Esophagus (tissue), 2 donors: ENCODE results near the gene TFR2. TPM values are rescaled to one million over a fixed set of nuclear protein-coding genes. Genes with fewer than 3 reads are reported as not detected.

Experiments used
- H3K27ac ChIP-seq, 2 donors: one replicate each; pipeline ENCODE4 v1.5.1; 2013; ENCODE audit warnings: low read depth in 2 of 2, mild to moderate bottlenecking in 2 of 2, inconsistent platforms in 1 of 2, low read length in 1 of 2, moderate library complexity in 1 of 2
- H3K27me3 ChIP-seq, 2 donors: one replicate each; pipeline ENCODE4 v1.6.1; 2013; ENCODE audit warnings: low read length in 2 of 2, control low read depth in 1 of 2, mild to moderate bottlenecking in 1 of 2; ENCODE audit not compliant: insufficient read depth in 2 of 2, control insufficient read depth in 1 of 2
- H3K36me3 ChIP-seq, 2 donors: one replicate each; pipeline ENCODE4 v1.6.1; 2013; ENCODE audit warnings: low read length in 1 of 2; ENCODE audit not compliant: control insufficient read depth in 2 of 2, insufficient read depth in 2 of 2
- H3K4me1 ChIP-seq, 2 donors: one replicate each; pipeline ENCODE4 v1.6.1; 2013; ENCODE audit warnings: low read length in 1 of 2; ENCODE audit not compliant: control insufficient read depth in 2 of 2, insufficient read depth in 2 of 2
- H3K4me3 ChIP-seq, 2 donors: one replicate each; pipeline ENCODE4 v1.5.1; 2013; ENCODE audit warnings: low read length in 2 of 2, mild to moderate bottlenecking in 2 of 2, low read depth in 1 of 2, moderate library complexity in 1 of 2
- H3K9me3 ChIP-seq, 2 donors: one replicate each; pipeline ENCODE4 v1.6.1; 2013; ENCODE audit warnings: mild to moderate bottlenecking in 2 of 2, low read depth in 1 of 2, low read length in 1 of 2, moderate library complexity in 1 of 2; ENCODE audit not compliant: control insufficient read depth in 2 of 2, insufficient read depth in 1 of 2
- WGBS, 2 donors: extraction: QIAGEN DNeasy Blood & Tissue Kit; methylation state at CpG; one replicate each; pipeline ENCODE4 v1.1.7; 2013; 5-methylcytosine and 5-hydroxymethylcytosine counted together
- polyA plus RNA-seq, 2 donors: library from polyadenylated mRNA; stranded (reverse); fragments of 200-250 nt; gene quantifications; one replicate each; pipeline ENCODE4 v1.2.3, GENCODE V29; 2013
- donor health status: healthy with polysubstance abuse.
- donor health status: Bipolar disorder and iron deficiency.

TFR2 gene
- polyA plus RNA-seq, 2 donors = 0.41 to 0.53 TPM

DNA sequence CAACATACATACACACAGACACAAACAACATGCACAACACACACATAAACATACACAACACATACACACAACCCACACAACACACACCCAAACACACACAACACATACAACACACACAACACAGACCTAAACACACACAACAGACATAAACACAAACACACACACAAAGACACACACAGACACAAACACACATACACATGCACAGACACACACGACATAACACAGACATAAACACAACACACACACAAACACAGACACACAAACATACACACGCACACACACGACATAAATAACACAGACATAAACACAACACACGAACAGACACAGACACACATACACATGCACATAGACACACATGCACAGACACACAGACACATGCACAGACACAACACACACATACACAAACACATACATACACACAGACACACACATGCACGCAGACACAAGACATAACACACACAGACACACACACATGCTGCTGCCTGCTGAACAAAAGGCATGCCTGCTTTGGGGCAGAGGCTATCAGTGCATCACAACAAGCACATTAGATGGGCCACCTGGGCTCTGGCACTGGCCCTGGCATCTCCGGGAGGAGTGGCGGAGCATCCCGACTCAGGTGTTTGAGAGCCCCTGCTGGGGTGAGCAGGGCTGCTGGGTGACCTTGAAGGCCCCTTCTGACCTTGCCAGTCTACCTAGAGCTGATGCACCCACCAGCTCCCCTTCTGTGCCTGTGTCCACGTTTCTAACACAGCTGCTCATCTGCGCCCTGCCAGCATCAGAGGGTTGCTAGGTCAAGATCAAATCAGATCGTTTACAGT is 60.7 kb downstream of the TFR2 start:
- Histone ChIP-seq H3K9me3 (no peaks in the 10 kb centered on the region), H3K27ac (no peak overlapping the region), H3K36me3 (peaks cover 10 to 63% of the 10 kb centered on the region in 2 donors), H3K27me3 (no peaks in the 10 kb centered on the region), H3K4me1 (peaks cover 14 to 36% of the 10 kb centered on the region in 2 donors), H3K4me3 (no peak overlapping the region)
- 78 to 85% methylated on average over 11 of the region's 11 CpGs for WGBS, 2 donors

DNA sequence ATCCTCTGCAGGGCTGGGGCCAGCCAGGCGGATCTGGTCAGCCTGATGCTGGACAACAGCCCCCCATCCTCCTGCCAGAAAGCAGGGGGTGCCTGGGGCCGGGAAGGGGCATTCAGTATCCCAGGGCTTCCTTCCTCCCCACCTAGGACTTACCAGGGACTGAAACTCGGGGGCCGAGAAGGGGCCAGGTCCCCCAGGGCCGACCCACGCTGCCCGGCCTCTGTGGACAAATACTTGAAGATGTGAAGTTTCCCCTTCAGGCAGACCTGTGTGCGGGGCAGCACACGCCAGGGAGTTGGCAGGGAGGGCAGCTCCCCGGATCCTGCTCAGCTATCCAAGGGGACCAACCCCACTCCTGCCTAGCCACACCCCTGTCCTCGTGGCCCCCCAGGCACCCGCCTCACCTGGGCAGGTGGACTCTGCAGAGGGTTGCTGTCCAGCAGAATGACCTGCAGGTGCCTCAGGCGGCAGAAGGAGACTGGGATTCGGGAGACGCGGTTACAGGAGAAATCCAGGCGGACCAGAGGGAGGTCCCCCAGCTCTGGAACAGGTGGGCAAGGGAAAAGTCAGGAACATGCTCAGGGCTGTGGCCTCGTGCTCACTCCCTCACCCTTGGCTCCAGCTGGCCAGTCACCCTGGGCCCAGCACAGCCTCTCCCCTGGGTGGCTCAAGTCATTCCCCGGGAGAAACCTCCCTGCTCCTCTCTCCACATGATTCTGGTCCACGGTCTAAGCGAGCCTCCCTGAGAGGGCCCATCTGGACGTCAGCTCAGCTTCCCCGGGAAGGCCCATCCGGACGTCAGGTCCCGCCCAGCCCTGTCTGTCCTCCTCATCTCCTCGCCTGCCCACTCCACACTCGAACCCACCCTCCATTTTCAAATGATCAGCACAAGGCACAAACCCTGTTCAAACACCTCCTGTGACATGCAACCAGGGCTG is 62.8 kb downstream of the TFR2 start:
- no peaks in the 10 kb centered on the region for H3K9me3 ChIP-seq
- 91 to 93% methylated on average over 28 of the region's 28 CpGs for WGBS, 2 donors

DNA sequence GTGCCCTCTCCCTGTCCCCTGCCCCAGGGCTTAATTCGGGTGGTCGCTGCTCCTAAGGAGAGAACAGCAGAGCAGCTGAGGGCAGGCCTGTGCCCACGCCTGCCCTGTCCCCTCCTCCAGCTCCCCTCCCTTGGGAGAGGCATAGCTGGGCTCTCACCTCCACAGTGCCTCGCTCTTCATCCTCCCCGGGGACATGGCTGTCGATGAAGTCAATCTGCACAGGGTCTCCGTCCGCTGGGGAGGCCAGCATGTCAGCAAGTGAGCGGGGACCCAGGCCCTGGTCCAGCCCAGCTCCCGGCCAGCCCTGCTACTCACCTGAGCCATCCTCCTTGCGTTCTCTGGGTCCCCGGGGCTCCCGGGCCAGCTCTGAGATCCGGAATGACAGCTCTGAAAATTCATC is 63.8 kb downstream of the TFR2 start:
- peaks cover 9 to 13% of the 10 kb centered on the region in 2 donors for H3K4me1 ChIP-seq
- H3K9me3 ChIP-seq = no peaks in the 10 kb centered on the region
- WGBS, 2 donors = 91 to 93% methylated on average over 14 of the region's 14 CpGs
- H3K27ac ChIP-seq = no peak overlapping the region
- H3K4me3 ChIP-seq = no peak overlapping the region
- H3K27me3 ChIP-seq = no peaks in the 10 kb centered on the region
- peaks cover 11 to 79% of the 10 kb centered on the region in 2 donors for H3K36me3 ChIP-seq

More for the DNA sequence above, 62.8 kb downstream of the TFR2 start:
- H3K4me3 ChIP-seq = no peak overlapping the region
- H3K27ac ChIP-seq = no peak overlapping the region
- H3K36me3 ChIP-seq = peaks cover 11 to 76% of the 10 kb centered on the region in 2 donors
- peaks cover 10 to 21% of the 10 kb centered on the region in 2 donors for H3K4me1 ChIP-seq
- no peaks in the 10 kb centered on the region for H3K27me3 ChIP-seq

DNA sequence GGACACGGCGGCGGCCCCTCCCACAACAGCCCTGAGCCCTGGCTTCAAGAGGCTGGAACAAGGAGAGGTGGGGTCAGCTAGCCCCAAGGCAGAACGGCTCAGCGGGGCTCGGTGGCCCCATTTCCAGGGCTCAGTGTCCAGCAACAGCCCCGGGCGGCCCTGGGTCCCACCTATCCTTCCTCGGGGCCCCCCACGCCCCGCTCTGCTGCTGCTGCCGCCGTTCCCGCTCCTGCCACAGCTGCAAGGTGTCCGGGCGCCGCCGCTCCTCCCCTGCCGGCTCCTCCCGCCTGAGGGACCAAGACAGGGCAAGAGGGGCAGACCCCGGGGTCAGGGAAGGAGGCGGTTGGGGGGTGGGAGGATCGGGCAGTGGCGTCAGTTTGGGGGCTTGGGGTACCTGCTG is 64.2 kb downstream of the TFR2 start:
- Histone ChIP-seq H3K4me3 (no peak overlapping the region), H3K36me3 (peaks cover 11 to 77% of the 10 kb centered on the region in 2 donors), H3K4me1 (peaks cover 5 to 9% of the 10 kb centered on the region in 2 donors), H3K27me3 (no peaks in the 10 kb centered on the region), H3K27ac (no peak overlapping the region), H3K9me3 (no peaks in the 10 kb centered on the region)
- WGBS, 2 donors = 94 to 95% methylated on average over 21 to 24 of the region's 24 CpGs

DNA sequence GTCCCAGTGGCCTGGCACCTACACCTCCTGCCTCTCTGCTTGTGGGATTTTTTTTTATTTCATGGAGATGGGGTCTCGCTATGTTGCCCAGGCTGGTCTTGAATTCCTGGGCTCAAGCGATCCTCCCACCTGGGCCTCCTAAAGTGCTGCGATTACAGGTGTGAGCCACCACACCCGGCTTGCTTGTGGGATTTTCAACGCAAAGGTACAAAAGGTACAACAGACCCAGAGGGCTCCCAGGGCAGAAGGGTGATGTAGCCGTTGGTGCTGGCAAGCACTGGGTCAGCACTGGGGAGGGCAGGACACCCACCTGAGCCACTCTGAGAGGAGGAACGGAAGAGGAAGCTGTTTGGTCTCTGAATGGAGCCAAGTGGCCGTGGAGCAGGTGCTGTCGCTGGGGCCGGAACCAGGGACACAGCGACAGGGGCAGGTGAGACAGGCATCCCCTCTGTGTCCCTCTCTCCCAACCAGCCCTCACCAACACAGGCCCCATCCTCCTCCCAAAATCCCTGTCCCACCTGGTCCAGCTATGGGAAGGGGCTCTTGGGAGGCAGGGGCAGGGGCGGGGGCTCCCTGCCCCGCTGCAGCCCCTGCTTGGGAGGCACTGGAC is 64.9 kb downstream of the TFR2 start:
- Histone ChIP-seq H3K27me3 (no peaks in the 10 kb centered on the region), H3K4me3 (no peak overlapping the region), H3K4me1 (peaks cover 0 to 3% of the 10 kb centered on the region in 2 donors), H3K27ac (no peak overlapping the region), H3K36me3 (peaks cover 11 to 71% of the 10 kb centered on the region in 2 donors), H3K9me3 (no peaks in the 10 kb centered on the region)
- 96 to 97% methylated on average over 13 of the region's 13 CpGs for WGBS, 2 donors

DNA sequence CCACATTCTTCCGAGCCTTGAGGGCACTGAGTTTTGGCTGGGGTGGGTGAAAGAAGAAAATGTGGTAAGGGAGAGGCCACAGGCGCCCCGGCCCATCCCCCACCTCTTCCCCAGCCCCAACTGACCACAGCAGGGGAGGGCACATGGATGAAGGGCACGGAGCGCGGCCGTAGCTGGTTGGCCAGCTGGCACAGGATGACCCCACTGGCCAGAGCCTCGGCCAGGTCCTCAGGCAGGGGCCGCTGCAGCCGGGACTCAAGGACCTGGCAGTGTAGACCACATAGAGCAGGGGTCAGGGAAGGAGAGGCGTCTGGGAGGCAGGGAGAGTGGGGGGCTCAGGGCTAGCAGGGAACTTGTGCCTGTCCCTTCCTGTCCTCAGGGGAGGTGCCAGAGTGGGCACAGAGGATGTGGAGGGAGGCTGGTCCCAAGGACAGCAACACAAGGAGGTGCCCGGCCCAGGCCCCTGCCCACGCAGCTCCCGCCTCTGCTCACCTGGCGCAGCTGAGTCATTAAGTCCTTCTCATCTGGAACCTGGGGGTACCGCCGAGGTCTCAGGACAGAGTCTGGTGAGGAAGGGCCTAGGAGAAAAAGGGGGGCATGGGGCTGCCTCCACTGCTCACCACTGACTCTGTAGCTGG is 65.5 kb downstream of the TFR2 start:
- Histone ChIP-seq H3K27me3 (no peaks in the 10 kb centered on the region), H3K27ac (no peak overlapping the region), H3K4me1 (peaks cover 0 to 7% of the 10 kb centered on the region in 2 donors), H3K4me3 (no peak overlapping the region), H3K36me3 (peaks cover 11 to 66% of the 10 kb centered on the region in 2 donors), H3K9me3 (no peaks in the 10 kb centered on the region)
- 88 to 89% methylated on average over 17 of the region's 17 CpGs for WGBS, 2 donors

DNA sequence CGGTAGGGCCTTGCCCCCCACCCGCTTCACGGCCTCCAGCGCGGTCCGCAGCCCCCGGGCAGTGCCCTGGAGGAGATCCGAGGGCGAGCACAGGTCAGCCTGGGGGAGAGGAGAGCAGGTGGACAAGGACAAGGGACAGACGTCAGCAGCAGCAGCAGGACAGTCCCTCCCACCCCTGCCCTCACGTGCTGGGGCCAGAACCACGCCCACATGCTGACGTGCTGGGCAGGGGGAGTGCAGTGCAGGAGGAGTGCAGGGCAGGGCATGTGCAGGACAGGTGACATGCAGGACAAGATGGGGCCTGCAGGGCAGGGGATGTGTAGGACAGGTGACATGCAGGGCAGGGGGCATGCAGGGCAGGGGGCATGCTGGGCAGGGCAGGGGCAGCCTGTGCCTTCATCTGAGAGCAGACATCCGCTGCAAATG is 66.1 kb downstream of the TFR2 start:
- 77 to 83% methylated on average over 14 of the region's 14 CpGs for WGBS, 2 donors
- H3K36me3 ChIP-seq = peaks cover 11 to 59% of the 10 kb centered on the region in 2 donors

DNA sequence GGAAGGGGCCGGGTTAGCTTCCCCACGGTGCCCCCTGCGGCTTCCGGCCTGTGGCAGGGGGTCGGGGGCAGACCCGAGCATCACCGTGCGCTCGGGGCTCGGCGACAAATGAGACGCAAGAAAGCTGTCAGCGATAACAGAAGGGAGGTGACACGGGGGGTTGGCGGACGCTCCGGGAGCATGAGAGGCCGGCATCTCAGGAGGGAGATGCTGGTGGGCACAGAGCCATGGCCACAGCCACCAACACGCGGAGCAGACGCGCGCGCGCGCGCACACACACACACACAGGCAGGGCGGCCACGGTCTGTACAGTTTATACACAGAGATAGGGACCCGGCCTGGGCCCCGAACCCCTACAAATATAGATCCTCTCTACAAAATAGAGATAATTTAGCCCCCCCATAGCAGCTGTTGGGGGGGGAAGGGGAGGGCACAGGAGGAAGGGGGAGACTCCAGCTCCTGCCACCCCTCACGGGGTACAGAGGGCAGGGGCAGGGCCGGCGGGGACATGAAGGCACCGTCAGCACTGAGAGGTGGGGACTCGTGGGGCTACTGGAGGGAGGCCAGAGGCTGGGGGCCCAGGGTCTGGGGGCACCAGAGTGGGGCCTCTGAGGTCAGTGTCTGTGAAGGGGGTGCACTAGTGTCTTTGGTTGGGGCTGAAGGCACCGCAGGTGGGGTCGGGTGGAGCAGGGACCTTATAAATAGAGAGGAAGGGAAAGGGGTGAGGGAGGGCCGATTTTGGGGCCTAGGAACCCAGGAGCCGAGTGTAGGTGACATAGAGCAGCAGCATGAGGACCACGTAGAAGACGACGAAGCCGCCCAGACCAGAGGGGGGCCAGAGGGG is 66.8 kb downstream of the TFR2 start:
- Histone ChIP-seq H3K27me3 (no peaks in the 10 kb centered on the region), H3K36me3 (peaks cover 11 to 53% of the 10 kb centered on the region in 2 donors), H3K27ac (no peak overlapping the region), H3K4me3 (no peak overlapping the region), H3K4me1 (peaks cover 0 to 13% of the 10 kb centered on the region in 2 donors), H3K9me3 (no peaks in the 10 kb centered on the region)
- WGBS, 2 donors = 93 to 94% methylated on average over 44 of the region's 44 CpGs

More for the DNA sequence above, 66.1 kb downstream of the TFR2 start:
- no peak overlapping the region for H3K4me3 ChIP-seq
- no peaks in the 10 kb centered on the region for H3K27me3 ChIP-seq
- H3K27ac ChIP-seq = no peak overlapping the region
- H3K9me3 ChIP-seq = no peaks in the 10 kb centered on the region
- H3K4me1 ChIP-seq = peaks cover 0 to 8% of the 10 kb centered on the region in 2 donors
